Stimulated activated effector memory CD8-positive, alpha-beta T cell treated with anti-CD3 and anti-CD28 coated beads, Interleukin-12 subunit alpha, Interleukin-12 subunit beta, amount 100 ng/mL, for 72 hours (primary cell): ENCODE data around the gene SSTR5.
"Not testable (repeated sequence)": the region's sequence is repeated elsewhere in the genome, so short reads cannot be mapped to it uniquely, and the experiment has no call there.

Source experiments
- ATAC-seq: fragments of 150-1000 bp; cut with Tn5 transposase; 2 replicates; pipeline ENCODE4 v1.10.0; 2021
- DNase-seq, 2 donors: peaks; one replicate each; pipeline ENCODE4 v3.0.0; 2021 to 2022; ENCODE audit warnings: low spot score in 2 of 2
- H3K27ac Mint-ChIP-seq: one replicate; pipeline ENCODE4 v1.8.0; 2022; ENCODE audit warnings: mild to moderate bottlenecking, mixed read lengths
- H3K36me3 Mint-ChIP-seq: one replicate; pipeline ENCODE4 v1.8.0; 2022; ENCODE audit warnings: mild to moderate bottlenecking, mixed read lengths
- H3K4me1 Mint-ChIP-seq: one replicate; pipeline ENCODE4 v1.8.0; 2022; ENCODE audit warnings: mixed read lengths
- H3K4me3 Mint-ChIP-seq: one replicate; pipeline ENCODE4 v1.8.0; 2022; ENCODE audit warnings: mild to moderate bottlenecking, mixed read lengths
- H3K9me3 Mint-ChIP-seq: one replicate; pipeline ENCODE4 v1.8.0; 2022; ENCODE audit warnings: mixed read lengths

The SSTR5 gene

GRCh38 chr16:1072526-1073261 is at the start of gene SSTR5:
Gene SSTR5, plus strand, starts transcription at chr16:1072747. Its CDS starts 6,122 bp downstream, at chr16:1078869.
- ATAC-seq (no peak), DNase-seq (no peak)
- Mint-ChIP-seq H3K9me3 (no peaks in the 10 kb centered on the region), H3K36me3 (peaks cover 10% of the 10 kb centered on the region), H3K27ac (no peak within 1 kb of the TSS), H3K4me1 (peaks cover 3% of the 10 kb centered on the region), H3K4me3 (no peak within 1 kb of the TSS)

- H3K27ac Mint-ChIP-seq, result no peak overlapping the region
- H3K9me3 Mint-ChIP-seq, result no peaks in the 10 kb centered on the region
- no peaks in the 10 kb centered on the region for H3K36me3 Mint-ChIP-seq
- ATAC-seq (no peak), DNase-seq (no peak)
- no peak overlapping the region for H3K4me3 Mint-ChIP-seq
- H3K4me1 Mint-ChIP-seq, result peaks cover under 1% of the 10 kb centered on the region
These were observed 48.4 kb upstream of the SSTR5 start for GRCh38 chr16:1024138-1024537.

DNA sequence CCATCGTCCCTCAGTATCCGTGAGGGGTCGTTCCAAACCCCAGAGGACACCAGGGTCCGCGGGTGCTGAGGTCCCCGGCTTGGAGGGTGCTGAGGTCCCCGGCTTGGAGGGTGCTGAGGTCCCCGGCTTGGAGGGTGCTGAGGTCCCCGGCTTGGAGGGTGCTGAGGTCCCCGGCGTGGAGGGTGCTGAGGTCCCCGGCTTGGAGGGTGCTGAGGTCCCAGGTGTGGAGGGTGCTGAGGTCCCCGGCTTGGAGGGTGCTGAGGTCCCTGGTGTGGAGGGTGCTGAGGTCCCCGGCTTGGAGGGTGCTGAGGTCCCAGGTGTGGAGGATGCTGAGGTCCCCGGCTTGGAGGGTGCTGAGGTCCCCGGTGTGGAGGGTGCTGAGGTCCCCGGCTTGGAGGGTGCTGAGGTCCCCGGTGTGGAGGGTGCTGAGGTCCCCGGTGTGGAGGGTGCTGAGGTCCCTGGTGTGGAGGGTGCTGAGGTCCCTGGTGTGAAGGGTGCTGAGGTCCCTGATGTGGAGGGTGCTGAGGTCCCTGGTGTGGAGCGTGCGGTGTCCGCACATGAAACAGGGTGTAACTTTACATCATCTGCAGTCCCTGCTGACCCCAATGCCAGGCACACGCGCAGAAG is 47.3 kb upstream of the SSTR5 start:
- H3K36me3 Mint-ChIP-seq, ATAC-seq, H3K4me1 Mint-ChIP-seq, H3K4me3 Mint-ChIP-seq, DNase-seq, H3K27ac Mint-ChIP-seq, H3K9me3 Mint-ChIP-seq: not testable (repeated sequence)

DNA sequence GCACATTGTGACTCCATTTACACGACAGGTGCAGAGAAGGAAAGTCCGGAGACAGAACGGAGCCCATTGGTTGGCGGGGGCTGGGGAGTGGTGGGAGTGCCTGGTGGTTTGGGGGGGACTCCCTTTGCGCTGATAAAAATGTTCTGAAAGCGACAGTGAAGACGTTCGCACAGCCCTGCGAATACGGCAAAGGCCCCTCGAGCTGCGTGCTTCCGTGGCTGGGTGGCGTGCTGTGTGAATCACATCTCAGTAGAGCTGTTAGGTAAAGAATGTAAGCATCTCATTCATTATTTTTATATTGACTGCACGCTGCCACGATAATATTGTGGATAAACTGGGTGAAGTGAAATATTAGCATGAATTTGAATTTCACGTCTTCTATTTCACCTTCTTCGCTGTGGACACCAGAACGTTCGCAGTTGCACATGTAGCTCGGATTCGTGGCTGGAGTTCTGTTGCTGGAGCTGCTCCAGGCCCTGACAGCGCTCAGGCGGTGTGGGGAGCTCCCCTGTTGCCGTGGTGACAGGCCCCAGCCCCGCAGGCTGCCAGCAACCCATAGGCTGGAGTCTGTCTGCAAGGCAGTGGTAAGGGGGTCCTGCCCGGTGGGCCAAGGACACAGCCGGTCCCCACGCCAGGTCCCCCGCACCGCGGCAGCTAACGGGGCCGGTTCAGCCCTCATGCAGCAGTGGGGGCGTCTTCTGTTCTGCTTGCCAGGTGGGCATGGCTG is 46.3 kb upstream of the SSTR5 start:
- H3K36me3 Mint-ChIP-seq, result no peaks in the 10 kb centered on the region
- DNase-seq (no peak), ATAC-seq (no peak)
- H3K9me3 Mint-ChIP-seq, result no peaks in the 10 kb centered on the region
- H3K4me1 Mint-ChIP-seq, result peaks cover 6% of the 10 kb centered on the region
- no peak overlapping the region for H3K27ac Mint-ChIP-seq
- no peak overlapping the region for H3K4me3 Mint-ChIP-seq

DNA sequence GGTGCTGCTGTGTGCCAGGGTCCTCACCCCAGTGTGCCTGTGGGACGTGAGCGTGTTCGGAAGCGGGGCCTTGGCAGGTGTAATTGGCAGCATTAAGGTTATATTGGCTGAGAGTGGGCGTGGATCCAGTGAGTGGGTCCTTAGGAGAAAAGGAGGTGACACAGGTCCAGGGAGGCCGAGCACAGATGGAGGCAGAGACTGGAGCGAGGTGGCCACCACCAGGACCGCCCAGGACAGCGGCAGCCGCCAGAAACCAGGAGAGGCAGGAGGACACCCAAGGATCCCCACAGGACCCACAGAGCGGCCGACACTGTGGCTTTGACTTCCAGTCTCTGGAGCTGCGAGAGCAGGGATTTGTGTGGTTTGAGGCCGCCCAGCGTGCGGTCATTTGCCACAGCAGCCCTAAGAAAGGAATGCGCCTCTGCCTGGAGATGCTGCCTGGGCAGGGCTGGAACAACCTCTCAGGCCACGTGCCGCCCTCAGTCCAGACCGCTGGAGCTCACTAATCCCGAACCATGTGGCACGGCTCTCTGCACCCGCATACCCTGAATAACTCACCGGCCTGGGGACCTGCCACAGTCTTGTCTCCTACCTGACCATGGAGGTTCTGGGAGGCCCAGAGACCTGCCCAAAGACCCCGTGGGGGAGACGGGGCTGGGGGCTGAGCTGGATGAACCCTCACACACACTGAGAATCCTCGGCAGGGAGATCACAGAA is 45.6 kb upstream of the SSTR5 start:
- H3K36me3 Mint-ChIP-seq, result no peaks in the 10 kb centered on the region
- DNase-seq (no peak), ATAC-seq (no peak)
- H3K4me1 Mint-ChIP-seq, result peaks cover 6% of the 10 kb centered on the region
- H3K4me3 Mint-ChIP-seq, result no peak overlapping the region
- H3K9me3 Mint-ChIP-seq, result no peaks in the 10 kb centered on the region
- no peak overlapping the region for H3K27ac Mint-ChIP-seq

DNA sequence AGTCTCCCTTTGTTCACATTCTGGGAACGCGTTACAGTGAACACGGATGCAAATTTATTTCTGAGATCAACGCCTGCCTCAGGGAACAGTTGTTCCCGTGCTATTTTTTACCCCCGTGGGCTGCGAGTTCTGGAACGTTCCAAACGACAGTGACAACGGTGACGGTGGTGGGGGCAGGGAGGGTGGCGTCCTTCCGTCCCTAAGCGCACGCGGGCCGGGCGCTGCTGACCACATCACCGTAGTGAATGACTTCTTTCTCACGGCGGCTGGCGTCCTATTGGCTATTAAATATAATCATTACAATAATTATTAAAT is 45.1 kb upstream of the SSTR5 start:
- Mint-ChIP-seq H3K27ac (no peak overlapping the region), H3K9me3 (no peaks in the 10 kb centered on the region), H3K36me3 (no peaks in the 10 kb centered on the region), H3K4me1 (peaks cover 6% of the 10 kb centered on the region), H3K4me3 (no peak overlapping the region)
- DNase-seq, result no peak
- ATAC-seq, result no peak

- H3K4me1 Mint-ChIP-seq, result peaks cover 6% of the 10 kb centered on the region
- no peak overlapping the region for H3K27ac Mint-ChIP-seq
- no peaks in the 10 kb centered on the region for H3K36me3 Mint-ChIP-seq
- DNase-seq, result no peak
- ATAC-seq, result no peak
- H3K9me3 Mint-ChIP-seq, result no peaks in the 10 kb centered on the region
- no peak overlapping the region for H3K4me3 Mint-ChIP-seq
These were observed 44.5 kb upstream of the SSTR5 start for GRCh38 chr16:1028056-1028455.

- peak; percentile 33 for ATAC-seq
- Mint-ChIP-seq H3K27ac (no peak overlapping the region), H3K4me3 (no peak overlapping the region), H3K36me3 (no peaks in the 10 kb centered on the region), H3K4me1 (peaks cover 6% of the 10 kb centered on the region), H3K9me3 (no peaks in the 10 kb centered on the region)
- DNase-seq, result no peak
These were observed 43.9 kb upstream of the SSTR5 start for GRCh38 chr16:1028524-1029258.

- no peaks in the 10 kb centered on the region for H3K36me3 Mint-ChIP-seq
- no peaks in the 10 kb centered on the region for H3K9me3 Mint-ChIP-seq
- no peak for DNase-seq
- peak overlapping the region; percentile 43 for H3K27ac Mint-ChIP-seq
- H3K4me1 Mint-ChIP-seq, result peaks cover 6% of the 10 kb centered on the region
- H3K4me3 Mint-ChIP-seq, result no peak overlapping the region
- ATAC-seq, result no peak
These were observed 43.3 kb upstream of the SSTR5 start for GRCh38 chr16:1029259-1029545.

GRCh38 chr16:1030473-1030901 is 42.1 kb upstream of the SSTR5 start:
- Mint-ChIP-seq H3K36me3 (no peaks in the 10 kb centered on the region), H3K4me3 (no peak overlapping the region), H3K9me3 (no peaks in the 10 kb centered on the region), H3K4me1 (peaks cover 6% of the 10 kb centered on the region), H3K27ac (no peak overlapping the region)
- DNase-seq (no peak), ATAC-seq (no peak)

DNA sequence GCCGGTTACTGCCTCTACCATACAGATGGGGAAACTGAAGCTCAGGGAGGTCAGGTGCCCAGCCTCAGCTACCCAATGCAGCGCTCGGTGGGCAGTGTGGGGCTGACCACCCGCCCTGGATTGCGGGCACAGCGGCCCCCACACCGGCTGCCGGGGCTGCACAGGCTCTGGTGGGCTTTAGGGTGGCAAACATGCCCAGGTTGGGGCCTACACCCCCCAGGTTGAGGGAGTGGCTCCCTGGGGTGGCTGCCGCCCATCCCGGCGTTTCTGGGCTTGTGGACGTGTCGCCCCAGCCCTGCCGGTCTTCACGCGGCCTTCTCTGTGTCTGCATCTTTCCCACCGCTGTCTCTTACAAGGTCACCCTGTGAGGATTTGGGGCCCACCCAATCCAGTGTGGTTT is 40.9 kb upstream of the SSTR5 start:
- no peak overlapping the region for H3K4me3 Mint-ChIP-seq
- no peak for ATAC-seq
- no peak overlapping the region for H3K27ac Mint-ChIP-seq
- no peak for DNase-seq
- H3K4me1 Mint-ChIP-seq, result peaks cover 6% of the 10 kb centered on the region
- no peaks in the 10 kb centered on the region for H3K36me3 Mint-ChIP-seq
- no peaks in the 10 kb centered on the region for H3K9me3 Mint-ChIP-seq

GRCh38 chr16:1032607-1033006 is 39.9 kb upstream of the SSTR5 start:
- Mint-ChIP-seq H3K9me3 (no peaks in the 10 kb centered on the region), H3K36me3 (no peaks in the 10 kb centered on the region), H3K27ac (no peak overlapping the region), H3K4me1 (peaks cover 6% of the 10 kb centered on the region), H3K4me3 (no peak overlapping the region)
- DNase-seq, result no peak
- no peak for ATAC-seq

- H3K9me3 Mint-ChIP-seq, result no peaks in the 10 kb centered on the region
- DNase-seq (no peak), ATAC-seq (no peak)
- peaks cover 6% of the 10 kb centered on the region for H3K4me1 Mint-ChIP-seq
- H3K27ac Mint-ChIP-seq, result no peak overlapping the region
- H3K4me3 Mint-ChIP-seq, result no peak overlapping the region
- H3K36me3 Mint-ChIP-seq, result no peaks in the 10 kb centered on the region
These were observed 39.3 kb upstream of the SSTR5 start for GRCh38 chr16:1033128-1033679.

- ATAC-seq (no peak), DNase-seq (no peak)
- Mint-ChIP-seq H3K4me3 (no peak overlapping the region), H3K36me3 (no peaks in the 10 kb centered on the region), H3K27ac (no peak overlapping the region), H3K9me3 (no peaks in the 10 kb centered on the region), H3K4me1 (peaks cover 2% of the 10 kb centered on the region)
These were observed 38.1 kb upstream of the SSTR5 start for GRCh38 chr16:1034230-1035065.
